GM19397 (cell line): ENCODE results near the gene PRKCE.

Experiments
- ATAC-seq: cut with Tn5 transposase; IDR thresholded peaks from one replicate; pipeline ENCODE4 v1.9.1; 2021; ENCODE audit warnings: mild to moderate bottlenecking, moderate library complexity; ENCODE audit not compliant: unreplicated experiment

Gene PRKCE

DNA sequence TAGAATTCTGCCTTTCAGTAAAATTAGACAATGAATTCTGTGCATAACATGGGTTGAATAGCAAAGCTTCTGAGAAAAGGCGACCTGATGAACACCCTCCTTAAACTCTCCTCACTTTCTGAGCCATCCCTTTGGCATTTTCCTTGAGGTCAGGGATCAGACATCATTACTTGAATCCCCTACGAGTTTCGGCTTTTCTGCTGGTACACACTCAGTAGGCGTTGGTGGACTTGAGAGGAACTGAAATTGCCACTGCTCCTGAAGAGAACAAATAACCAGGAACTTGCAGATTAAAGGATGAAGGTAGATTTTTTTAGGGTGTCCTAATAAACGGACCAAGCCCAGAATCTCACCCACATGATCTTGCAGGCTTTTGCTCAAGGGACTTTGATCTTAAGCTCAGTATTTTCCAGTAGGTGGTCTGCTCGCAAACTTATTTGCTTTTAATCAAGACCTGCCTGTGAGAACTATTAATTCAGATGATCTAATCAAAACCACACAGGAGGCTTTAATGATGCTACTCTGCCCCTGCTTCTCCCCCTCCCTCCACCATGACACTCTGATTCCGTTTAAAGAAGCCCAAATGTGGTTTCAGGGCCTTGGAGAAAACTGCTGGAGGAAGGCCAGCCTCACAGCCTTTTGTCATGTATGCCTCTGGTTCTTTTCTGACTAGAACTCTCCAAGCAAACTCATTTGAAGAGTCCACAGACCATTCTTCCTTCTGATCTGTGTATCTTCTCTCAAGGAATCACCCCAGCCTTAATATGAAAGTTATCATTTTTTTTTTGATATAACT, 124.9 kb downstream of the PRKCE start:
- no peak for ATAC-seq

DNA sequence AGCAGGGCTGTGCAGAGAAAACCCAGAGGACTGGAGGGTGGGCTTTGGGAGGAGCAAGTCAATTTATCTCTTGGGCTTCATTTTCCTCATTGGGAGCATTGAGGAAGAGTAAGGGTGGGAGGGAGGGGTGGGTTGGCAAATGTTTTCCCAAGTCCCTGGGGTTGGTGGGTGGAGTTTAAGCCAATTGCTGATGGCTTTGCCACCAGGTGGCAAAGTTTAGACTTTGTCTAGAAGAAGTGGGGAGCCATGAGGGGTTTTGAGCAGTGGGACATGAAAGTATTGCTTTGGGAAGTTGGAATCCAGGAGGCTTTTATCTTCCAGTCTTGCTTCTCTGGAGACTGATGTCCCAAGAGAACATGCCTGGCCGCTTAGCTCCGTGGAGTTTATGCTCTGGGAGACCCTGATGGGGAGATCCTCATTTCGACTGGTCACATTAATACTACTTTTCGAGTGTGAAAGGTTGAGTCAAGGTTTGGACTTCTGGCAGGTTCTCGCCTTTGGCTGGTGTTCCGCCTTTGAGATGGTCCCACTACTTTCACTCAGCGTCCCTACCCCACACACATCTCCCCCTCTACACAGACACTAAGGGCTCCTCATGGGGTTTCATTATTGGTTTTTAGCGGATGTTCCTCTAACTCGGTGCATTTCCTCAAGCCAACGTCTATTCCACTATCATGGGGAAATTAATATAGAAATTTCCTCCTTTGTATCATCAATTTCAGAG, 126.7 kb downstream of the PRKCE start:
- ATAC-seq: no peak

DNA sequence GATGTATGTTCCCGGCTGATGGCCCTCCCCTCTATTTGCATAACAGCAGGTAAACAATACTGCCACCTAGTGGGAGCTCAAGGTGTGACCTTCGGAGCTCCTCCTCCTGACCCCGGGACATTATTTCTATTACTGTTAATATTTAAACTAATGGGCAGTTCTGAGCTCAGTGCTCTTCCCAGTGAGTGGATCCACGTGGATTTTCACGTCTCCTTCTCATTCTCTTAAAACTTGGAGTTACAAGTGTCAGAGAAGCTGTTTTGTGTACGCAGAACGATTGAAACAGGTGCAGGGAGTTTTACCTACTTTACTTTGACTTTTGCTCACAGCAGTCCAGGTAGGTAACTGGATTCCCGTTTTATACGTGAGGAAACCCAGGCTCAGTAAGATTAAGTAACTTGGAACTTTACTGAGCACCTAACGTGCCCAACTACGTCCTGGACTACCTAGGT, 127.3 kb downstream of the PRKCE start:
- ATAC-seq: no peak

DNA sequence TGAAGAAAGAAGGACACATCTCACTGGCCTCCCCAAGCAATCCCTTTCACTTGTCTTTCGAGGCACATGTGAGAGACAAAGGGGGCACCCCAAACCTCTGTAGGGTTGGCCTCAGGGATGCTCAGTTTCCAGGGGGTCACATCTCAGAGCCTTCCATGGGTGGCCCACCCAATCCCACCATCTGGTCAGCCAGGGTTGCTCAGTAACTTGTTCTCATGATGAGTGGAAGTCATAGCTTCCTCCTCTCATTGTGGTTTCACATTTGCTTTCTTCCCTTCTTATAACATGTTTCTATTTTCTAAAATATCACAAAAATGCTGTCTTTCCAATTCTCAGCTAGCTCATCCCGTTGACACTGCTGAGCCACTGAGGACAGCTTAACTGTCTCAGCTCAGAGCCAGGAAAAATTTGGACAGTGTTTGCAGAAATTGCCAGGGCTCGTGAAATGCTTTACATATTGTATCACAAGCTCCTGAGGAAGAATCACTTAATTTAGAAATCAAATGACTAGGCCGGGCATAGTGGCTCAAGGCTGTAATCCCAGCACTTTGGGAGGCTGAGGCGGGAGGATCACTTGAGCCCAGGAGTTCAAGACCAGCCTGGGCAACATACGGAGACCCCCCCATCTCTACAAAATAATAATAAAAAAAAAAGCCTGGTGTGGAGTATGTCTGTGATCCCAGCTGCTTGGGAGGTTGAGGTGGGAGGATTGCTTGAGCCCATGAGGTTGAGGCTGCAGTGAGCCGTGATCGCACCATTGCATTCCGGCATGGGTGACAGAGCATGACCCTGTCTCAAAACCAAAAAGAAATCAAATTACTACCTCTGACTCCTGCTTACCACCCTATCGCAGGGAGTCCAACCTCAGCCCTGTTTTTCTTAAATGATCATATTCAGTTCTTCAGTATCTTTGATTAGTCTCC, 129.3 kb downstream of the PRKCE start:
- no peak for ATAC-seq

DNA sequence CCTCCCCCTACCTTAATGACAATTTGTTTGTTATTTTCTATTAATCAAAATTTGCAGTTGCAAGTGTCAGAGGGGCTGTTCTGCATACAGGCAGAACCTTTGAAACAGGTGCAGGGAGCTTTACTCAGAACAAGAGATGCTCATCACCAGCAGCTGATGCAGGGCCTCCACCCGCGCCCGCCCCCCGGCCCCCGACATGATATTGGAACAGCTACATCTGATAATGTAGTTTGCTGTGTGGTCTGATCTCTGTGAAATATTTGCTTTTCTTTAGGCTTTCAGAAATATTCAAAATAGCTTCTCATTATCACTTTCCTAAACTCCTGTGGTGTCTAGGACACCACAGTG, 130.0 kb downstream of the PRKCE start:
- ATAC-seq: no peak

DNA sequence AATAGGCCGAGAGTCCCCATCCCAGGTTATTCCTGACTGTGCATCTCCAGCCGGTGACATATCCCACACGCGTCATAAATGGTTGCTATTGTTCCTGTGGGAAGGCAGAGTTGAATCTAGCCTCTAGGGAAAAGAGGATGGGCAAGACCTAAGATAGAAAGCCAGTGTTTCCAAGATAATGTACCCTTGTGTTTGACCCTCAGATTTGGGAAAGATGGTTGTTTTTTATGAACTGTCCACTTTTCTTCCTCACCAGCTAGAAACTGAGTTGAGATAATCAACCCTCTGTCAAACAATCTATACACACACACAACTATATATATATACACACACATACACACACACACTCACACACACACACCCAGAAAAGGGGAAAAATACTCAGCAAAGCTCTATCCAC, 131.0 kb downstream of the PRKCE start:
- ATAC-seq: no peak

DNA sequence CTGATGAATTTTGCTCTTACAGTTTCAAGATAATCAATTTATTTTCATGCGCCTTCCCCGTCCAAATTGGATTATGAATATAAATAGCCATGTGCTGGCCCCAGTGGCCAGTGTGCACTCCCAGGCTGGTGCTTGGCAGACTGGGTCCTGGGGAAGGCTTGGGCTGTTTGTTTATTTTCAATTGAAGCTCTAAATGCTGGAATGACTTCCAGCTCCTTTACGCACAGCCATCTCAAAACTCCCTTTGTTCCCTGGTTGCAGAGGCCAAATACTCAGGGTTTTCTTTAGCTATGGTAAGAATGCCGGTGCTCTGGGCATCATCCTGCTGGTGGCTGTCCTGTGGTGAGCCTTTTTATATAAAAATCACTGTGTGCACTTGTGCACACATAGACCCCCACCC, 131.5 kb downstream of the PRKCE start:
- ATAC-seq: no peak

DNA sequence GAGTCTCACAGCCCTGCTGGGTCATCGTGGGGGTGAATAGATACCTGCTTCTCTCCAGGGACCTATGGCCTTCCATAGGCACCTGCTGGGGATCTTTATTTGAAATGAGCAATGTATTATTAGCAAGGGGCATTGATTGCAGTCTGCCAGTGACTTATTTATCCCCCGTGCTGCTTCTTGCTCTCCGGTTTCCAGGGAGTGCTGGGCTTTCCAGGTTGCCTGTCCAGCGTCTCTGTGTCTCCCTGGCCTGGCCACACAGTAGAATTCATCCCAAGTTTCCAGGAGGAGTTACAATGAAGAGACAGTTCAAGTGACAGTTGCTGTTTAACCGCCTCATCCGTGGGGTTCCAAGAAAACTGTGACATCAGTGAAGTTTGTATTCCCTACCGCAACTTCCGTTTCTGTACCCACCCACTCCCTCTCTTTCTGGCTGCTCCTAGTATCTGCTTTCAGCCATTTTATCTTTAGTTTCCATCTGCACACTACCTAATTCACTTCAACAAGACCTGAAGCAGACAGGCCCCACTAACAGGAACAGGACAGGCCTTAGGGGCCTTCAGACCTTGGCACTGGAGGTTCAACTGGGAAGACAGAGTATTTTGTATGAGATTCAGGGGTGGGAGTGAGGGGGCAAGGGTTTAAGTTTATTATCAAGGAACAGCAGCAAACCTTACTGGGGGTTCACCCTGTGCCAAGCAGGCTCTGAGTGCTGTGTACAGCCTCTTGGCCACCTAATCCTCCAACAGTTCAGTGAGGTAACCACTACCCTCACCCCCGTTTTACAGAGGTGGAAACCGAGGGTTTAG, 134.8 kb downstream of the PRKCE start:
- no peak for ATAC-seq

DNA sequence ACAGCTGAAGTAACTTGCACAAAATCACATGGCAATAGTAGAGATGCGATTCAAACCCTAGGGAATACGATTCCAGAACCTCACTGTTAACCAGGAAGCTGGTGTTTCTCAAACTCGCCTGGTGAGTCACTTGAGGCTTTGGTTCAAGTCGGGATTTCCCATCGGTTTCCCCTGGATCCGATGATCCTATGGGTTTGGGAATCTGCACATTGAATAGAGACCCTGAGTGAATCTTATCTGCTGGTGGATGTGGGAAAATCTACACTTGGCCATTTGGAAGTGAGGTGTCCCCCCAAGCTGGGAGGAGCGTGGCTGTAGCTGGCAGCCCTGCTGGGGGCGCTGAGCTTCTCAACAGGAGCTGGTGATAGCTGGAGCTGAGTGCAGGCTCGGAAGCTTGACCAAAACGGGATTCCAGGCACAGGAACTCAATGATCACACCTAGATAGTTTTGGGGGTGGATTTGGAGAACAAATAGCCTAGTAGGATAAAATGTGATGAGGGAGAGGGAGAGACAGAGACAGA, 135.4 kb downstream of the PRKCE start:
- ATAC-seq: no peak

DNA sequence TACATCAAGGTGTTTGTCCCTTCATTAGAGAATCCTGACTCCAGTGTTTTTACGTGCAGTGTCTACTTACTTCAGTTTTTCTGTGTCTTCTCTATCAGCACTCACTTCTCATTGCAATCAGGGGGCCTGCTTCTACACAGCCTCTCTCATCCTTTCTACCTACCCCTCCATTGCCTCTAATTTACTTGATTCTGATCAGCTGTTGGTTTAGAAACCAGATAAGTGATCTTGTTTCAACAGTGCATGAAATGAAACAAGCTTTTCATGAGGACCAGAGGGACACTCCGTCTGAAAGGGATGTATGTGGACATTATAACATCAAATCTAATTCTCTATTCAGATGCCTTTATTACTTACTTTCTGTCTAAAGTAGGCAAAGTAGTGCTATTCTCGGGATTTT, 136.9 kb downstream of the PRKCE start:
- no peak for ATAC-seq

DNA sequence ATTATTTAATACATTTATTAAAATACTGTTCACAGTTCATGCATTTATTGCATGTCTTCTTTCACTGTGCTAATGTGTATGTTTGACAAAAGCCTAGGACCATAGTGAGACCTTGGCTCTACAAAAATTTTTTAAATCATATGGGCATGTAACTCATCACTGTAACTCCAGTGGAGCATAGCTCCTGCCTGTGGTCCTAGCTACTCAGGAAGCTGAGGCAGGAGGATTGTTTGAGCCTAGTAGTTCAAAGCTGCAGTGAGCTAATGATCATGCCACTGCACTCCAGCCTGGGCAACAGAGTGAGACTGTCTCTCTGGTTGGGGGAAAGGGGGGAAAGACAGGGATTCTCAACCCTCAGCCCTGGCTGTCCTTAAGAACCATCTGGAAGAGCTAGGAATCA, 137.8 kb downstream of the PRKCE start:
- ATAC-seq: no peak

DNA sequence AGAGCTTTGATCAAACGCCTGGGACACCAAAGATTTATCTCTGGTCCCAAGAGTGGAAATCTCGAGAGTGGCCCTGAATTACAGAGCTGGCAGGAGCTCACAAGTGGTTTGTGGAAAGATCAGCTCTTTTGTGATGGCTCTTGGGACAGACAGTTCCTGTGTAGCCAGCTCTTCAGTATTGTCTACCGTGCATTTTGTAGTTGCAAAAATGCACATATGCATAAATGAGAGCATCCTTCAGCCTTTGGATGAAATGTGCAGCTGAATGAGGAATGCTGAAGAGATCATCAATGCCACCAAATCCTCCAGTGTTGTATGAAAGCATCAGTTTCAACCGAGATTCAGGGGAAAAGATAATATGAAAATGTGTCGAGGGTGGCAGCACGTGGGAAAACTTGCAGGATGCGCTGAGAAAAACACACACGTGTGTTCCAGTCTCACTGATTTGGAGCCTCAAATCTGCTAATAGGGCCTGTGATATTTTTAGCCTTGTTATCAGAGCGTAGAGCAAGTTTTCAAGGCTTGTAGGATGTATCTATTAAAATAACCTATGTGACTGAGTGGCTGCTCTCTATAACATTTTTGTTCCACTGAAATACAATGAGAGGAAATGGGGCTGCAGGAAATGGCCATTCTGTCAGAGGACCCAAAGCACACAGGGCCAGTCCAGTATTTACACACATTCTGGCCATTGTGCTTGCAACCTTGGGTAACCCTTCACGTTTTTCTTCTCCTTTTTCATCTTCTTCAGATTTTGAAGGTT, 138.7 kb downstream of the PRKCE start:
- ATAC-seq: no peak

DNA sequence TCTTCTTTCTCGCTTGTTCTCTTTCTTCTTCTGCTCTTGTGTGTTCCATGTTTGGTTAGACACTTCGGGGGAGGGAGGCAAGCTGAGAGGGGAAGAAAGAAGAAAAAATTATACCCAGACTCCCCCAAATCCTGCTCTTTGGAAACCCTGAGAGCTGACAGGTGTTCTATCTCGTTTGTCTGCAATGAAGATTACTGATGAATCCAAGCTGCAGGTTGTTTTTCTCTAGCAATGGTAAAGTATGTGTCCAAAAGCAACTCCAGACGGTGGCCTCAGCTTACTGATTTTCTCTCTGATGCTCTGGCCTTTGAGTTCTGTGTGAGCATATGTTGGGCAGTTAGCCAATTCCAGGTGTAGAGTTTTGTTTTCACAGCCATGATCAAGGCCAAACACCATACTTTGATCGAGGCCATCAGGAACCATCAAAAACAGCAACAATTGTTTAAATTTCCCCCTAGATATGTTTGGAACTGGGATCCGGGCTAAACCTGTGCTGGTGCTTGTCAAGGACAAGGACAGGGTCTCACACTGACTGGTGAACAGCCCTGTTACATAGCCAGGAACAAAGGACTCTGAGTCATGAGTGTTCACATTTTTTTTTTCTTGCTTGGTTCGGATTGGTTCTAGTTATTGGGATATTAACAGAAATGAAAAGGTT, 142.0 kb downstream of the PRKCE start:
- ATAC-seq: no peak

DNA sequence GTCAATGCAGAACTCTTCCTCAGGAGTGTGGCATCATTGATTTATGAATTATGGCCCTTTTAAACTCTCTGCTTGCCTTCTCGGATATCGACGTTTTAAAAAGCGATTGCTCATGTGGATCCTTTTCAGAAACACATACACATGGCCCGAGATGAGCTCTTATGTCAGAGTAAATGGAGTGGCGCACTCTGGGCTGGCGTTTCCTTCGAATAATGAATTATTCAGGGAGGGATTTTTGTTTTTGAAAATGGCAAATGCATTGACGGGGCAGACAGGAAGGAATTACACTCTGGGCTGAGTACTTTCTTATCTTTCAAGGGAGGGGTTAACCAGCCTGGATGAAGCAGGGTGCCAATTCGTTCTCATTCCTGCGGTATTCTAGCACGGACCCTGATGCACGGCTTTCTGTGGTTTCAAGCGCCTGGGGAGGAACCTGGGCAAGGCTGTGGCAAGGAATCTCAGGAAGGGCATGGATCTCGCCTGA, 142.7 kb downstream of the PRKCE start:
- ATAC-seq: no peak

DNA sequence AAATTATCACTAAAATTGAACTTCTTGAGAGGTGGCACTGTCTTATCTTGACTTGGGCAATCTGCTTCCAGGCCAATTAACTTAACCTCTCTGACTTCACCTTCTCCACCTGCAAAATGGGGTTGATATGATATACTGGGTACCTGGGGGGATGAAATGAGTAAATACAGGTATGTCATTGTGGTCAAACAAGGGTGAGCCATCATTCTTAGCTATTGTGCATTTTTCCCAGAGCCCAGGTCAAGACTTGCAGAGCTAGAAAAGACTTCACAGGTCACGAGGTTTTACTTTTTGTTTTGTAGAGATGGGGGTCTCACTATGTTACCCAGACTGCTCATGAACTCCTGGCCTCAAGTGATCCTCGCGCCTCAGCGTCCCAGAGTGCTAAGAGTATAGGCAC, 145.0 kb downstream of the PRKCE start:
- no peak for ATAC-seq

DNA sequence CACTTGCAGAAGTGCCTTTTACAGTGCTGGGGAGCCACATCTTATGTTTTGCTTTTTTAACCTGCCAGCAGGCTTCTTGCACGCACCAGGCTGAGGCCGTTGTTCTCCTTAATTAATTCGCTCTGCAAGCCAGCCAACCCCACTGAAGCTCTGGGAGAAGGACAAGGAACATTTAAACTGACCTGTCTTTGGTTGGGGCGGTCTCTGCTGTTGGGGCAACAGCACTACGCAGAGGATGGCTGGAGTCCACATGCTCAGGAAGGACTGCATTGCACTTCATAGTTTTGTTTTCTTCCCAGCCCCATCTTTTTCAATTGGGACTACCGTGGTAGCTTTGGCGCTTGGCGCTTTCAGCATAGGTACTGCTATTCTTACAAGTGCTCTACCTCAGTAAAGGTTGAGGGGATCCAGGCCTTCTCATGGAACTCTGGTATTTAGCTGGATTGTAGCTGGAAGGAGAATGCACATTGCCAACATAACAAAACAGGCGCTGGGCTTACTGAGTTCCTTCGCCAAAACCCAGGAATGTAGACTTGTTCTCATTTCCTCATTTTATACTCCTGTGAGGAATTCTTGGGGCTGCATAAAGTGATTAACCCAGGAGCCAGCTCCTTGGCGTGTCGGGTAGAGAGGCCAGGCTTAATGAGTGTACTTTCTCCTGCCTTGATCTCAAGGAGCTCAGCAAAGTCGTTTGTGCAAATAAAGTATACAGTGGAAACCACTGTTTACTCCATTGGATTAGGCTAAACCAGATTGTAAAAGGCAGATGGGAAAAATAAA, 146.2 kb downstream of the PRKCE start:
- no peak for ATAC-seq

DNA sequence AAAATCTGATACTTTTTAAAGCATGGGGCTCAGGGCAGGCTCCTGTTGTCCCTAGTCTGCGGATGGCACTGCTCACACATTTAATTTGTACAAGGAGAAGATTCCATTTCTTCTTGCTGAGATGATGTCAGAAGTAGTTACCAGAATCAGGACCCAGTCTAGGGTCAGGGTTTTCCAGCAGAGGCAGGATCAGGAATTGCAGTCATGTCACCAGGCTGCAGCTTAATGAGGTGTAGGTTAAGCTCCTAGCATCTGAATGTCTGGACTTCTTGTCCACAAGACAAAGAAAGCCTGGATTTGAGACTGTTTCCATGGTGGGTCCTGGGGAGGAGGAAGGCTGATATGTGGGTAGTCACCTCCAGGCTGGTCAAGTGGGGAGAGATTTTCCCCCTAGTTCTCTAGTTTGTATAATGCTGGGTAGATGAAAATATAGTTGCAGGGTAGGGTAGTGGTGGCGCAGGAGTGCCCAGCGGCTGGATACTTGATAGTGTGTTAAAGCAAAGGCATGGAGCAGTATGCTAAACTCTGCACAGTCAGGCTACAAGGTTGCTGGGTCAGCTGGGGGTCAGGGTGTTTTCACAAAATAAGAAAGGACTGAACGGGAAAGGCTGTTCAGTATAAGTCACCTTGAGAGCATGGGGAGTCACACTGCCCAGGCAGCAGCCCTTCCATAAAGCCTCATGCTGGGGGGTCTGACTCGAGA, 148.4 kb downstream of the PRKCE start:
- ATAC-seq: no peak
